Peyer's patch (tissue), 4 donors: ENCODE data around the gene MBLAC1.

ENCODE experiments used
- POLR2A ChIP-seq, 2 donors: fragments of 450-650 bp; IDR thresholded peaks; one replicate each; pipeline ENCODE4 v1.5.1; 2017; ENCODE audit warnings: antibody characterized with exemption in 2 of 2, mild to moderate bottlenecking in 2 of 2, moderate library complexity in 2 of 2
- TF ChIP-seq, protein P1 (sequence below), 6 experiments: fragments of 450-650 bp in 4 of 6; fragments of 200-600 bp in 2 of 6; sonication (generic) in 1 of 6; IDR thresholded peaks; one replicate each; pipeline ENCODE4 v1.5.1; 2017 to 2019; ENCODE audit warnings: antibody characterized with exemption in 6 of 6, mild to moderate bottlenecking in 3 of 6, moderate library complexity in 1 of 6

DNA sequence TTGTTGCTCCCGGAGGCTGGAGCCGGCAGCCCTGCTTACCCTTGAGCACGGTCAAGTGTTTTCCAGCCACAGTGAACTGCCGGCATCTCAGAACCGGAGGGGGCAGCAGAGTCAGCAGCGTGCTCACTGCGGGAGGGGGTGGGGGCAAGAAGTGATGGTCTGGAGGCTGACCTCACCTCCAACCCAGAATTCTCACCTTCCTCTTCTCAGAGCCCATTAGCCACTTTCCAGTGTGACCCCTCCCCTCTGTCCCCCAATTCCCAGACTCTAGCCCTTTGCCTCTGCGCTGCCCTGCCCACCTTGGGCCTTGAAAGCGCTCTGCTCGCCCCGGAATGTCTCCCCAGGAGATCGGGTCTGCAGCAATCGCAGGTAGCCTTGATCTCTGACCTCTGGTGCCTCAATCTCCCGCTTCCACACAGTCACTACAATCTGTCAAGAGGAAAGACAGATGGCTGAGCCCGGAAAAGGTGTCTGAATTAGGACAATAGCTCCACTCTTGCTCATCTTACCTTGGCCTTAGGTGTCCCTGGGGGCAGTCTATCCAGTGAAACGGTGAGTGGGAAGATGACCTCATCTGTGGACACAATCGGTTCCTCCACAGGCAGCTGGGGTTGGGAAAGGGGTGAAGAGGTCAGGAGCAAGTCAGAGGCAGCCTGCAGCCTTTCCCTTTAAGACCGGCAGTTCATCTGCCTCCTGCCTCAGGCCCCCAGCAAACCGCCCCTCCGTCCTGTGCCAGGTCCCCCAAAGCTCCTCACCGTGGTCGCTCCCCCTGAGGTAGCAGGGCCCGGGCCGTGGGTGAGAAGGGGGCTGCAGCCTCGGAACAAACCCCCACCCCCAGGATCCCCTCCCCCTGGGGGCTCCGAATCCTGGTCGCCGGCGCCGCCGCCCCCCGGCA lies 30.8 kb downstream of the MBLAC1 start:
- TF ChIP-seq, protein P1, sequence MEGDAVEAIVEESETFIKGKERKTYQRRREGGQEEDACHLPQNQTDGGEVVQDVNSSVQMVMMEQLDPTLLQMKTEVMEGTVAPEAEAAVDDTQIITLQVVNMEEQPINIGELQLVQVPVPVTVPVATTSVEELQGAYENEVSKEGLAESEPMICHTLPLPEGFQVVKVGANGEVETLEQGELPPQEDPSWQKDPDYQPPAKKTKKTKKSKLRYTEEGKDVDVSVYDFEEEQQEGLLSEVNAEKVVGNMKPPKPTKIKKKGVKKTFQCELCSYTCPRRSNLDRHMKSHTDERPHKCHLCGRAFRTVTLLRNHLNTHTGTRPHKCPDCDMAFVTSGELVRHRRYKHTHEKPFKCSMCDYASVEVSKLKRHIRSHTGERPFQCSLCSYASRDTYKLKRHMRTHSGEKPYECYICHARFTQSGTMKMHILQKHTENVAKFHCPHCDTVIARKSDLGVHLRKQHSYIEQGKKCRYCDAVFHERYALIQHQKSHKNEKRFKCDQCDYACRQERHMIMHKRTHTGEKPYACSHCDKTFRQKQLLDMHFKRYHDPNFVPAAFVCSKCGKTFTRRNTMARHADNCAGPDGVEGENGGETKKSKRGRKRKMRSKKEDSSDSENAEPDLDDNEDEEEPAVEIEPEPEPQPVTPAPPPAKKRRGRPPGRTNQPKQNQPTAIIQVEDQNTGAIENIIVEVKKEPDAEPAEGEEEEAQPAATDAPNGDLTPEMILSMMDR (IDR thresholded peaks at IDR 0.05) = no peak
- TF ChIP-seq POLR2A (IDR thresholded peaks at IDR 0.05) = peak in 1 of 2 donors; percentile 16
